ENCODE results near the gene PTER. TPM values are rescaled to one million over a fixed set of nuclear protein-coding genes. Genes with fewer than 3 reads are reported as not detected.
A peak's percentile ranks its signal among the peaks of the same experiment; 100 is the strongest.

The PTER gene
- total RNA-seq, 1 donor from 2014 or later, result 16.1 TPM

DNA sequence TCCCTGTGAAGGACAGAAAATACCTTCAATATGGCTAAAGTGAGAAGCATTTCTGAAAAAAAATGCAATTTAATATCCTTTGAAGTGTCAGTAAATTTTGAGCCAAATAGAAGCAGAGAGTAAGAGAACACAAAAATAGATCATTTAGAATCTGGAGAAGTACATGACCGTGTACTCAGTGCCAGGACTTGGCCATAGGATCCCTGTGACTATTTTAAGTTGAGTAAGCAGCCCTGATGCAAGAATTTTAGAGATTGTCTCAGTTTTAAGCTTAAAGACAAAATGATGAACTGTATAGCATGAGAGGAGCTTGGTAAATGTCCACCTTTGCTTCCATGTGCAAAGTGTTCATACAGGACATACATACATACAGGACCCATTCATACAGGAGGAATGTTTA, 2.5 kb downstream of the PTER start:
- DNase-seq (ENCODE audit: low read depth) (no peak), FAIRE-seq (no peak)
- Histone ChIP-seq H3K27me3 (ENCODE audit: control insufficient read depth, insufficient read depth, low read length) (no peaks in the 10 kb centered on the region), H3K36me3 (ENCODE audit: control insufficient read depth, insufficient read depth, low read length) (no peaks in the 10 kb centered on the region), H3K4me3 (ENCODE audit: low read depth, low read length) (no peak overlapping the region)
- TF ChIP-seq, protein P1, sequence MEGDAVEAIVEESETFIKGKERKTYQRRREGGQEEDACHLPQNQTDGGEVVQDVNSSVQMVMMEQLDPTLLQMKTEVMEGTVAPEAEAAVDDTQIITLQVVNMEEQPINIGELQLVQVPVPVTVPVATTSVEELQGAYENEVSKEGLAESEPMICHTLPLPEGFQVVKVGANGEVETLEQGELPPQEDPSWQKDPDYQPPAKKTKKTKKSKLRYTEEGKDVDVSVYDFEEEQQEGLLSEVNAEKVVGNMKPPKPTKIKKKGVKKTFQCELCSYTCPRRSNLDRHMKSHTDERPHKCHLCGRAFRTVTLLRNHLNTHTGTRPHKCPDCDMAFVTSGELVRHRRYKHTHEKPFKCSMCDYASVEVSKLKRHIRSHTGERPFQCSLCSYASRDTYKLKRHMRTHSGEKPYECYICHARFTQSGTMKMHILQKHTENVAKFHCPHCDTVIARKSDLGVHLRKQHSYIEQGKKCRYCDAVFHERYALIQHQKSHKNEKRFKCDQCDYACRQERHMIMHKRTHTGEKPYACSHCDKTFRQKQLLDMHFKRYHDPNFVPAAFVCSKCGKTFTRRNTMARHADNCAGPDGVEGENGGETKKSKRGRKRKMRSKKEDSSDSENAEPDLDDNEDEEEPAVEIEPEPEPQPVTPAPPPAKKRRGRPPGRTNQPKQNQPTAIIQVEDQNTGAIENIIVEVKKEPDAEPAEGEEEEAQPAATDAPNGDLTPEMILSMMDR (IDR thresholded peaks at IDR 0.05; ENCODE audit: insufficient read depth, low read length, severe bottlenecking), result no peak

DNA sequence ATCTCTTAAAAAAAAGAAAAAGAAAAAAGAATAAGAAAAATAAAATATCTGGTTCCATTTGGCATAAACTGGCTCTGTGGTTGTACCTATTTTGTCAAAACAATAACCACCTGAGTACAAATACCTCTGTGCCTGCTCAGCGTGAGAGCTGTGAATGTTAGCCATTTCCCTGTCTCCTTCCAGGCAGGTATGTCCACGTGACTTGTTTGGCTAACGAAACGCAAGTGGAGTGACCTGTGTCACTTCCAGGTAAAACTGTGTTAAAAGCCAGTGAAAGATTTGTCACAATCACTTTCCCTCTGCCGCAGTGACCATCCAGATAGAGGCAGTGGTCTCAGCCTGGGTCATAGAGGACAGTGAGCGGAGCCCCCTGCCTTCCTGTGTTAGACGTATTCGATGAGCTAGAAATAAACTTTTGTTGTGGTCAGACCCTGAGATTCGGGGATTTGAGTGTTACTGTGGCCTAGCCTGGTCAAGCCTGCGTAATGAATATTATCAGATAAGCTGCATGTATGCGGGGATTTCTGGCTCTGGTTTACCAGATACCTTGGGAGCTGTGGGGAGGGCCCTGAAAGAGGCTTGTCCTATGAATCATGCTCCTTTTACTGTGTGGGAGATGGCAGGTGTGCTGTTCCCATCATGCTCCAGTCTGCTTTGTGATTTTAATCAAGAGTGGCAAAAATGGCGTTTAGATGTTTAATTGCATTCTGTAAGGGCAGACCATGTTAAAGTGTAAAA, 3.8 kb downstream of the PTER start:
- H3K27me3 ChIP-seq (ENCODE audit: control insufficient read depth, insufficient read depth, low read length), result no peaks in the 10 kb centered on the region
- TF ChIP-seq, protein P1 (IDR thresholded peaks at IDR 0.05; ENCODE audit: insufficient read depth, low read length, severe bottlenecking), result no peak
- H3K36me3 ChIP-seq (ENCODE audit: control insufficient read depth, insufficient read depth, low read length), result no peaks in the 10 kb centered on the region
- no peak overlapping the region for H3K4me3 ChIP-seq (ENCODE audit: low read depth, low read length)
- FAIRE-seq (peak; percentile 64), DNase-seq (ENCODE audit: low read depth) (peak; percentile 71)

DNA sequence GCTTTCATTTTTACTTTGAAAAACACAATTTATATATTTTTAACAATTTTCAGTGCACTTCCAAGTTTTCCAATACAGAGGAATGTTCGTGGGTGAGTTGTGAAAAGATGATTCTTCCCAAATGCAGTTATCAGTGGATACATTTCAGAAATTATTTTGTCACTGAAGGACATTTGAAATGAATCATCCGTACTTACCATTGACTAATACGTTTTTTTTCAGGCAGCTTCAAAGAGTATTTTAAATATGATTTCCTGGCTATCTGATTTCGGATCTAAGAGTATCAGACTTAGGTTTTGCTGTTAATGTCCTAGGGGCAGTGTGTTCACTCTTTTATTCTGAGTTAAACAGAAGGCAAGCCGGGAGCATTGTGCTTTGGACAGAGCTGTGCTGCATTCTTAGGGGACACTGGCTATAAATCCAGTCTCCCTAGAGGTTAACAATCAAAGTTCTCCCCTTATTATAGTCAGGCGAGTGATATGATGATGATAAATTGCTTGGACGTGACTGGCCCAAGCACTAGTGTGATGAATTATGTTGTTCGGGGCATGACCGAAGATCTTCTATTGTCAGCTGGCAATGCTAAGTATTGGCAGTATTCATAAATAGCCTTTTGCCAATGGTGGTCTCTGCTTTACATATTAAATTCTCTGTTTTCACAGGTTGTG, 4.5 kb downstream of the PTER start:
- TF ChIP-seq, protein P1 (IDR thresholded peaks at IDR 0.05; ENCODE audit: insufficient read depth, low read length, severe bottlenecking), result no peak
- H3K36me3 ChIP-seq (ENCODE audit: control insufficient read depth, insufficient read depth, low read length), result no peaks in the 10 kb centered on the region
- H3K27me3 ChIP-seq (ENCODE audit: control insufficient read depth, insufficient read depth, low read length), result no peaks in the 10 kb centered on the region
- H3K4me3 ChIP-seq (ENCODE audit: low read depth, low read length), result no peak overlapping the region
- FAIRE-seq (no peak), DNase-seq (ENCODE audit: low read depth) (peak; percentile 39)

DNA sequence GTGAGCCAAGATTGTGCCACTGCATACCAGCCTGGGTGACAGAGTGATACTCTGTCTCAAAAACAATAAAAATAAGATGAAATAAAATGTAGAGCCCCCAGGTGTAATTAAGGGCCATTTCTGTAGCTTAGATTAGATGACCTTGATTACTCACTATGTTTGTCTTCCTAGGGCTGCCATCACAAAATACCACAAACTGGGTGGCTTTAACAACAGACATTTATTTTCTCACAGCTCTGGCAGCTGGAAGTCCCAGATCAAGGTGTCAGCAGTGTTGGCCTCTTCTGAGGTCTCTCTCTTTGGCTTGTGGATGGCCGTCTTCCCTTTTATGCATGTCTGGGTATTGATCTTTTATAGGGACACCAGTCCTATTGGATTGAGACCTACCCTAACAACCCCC, 6.1 kb downstream of the PTER start:
- Histone ChIP-seq H3K36me3 (ENCODE audit: control insufficient read depth, insufficient read depth, low read length) (peaks cover 1% of the 10 kb centered on the region), H3K4me3 (ENCODE audit: low read depth, low read length) (no peak overlapping the region), H3K27me3 (ENCODE audit: control insufficient read depth, insufficient read depth, low read length) (no peaks in the 10 kb centered on the region)
- TF ChIP-seq, protein P1 (IDR thresholded peaks at IDR 0.05; ENCODE audit: insufficient read depth, low read length, severe bottlenecking), result no peak
- FAIRE-seq (no peak), DNase-seq (ENCODE audit: low read depth) (no peak)

DNA sequence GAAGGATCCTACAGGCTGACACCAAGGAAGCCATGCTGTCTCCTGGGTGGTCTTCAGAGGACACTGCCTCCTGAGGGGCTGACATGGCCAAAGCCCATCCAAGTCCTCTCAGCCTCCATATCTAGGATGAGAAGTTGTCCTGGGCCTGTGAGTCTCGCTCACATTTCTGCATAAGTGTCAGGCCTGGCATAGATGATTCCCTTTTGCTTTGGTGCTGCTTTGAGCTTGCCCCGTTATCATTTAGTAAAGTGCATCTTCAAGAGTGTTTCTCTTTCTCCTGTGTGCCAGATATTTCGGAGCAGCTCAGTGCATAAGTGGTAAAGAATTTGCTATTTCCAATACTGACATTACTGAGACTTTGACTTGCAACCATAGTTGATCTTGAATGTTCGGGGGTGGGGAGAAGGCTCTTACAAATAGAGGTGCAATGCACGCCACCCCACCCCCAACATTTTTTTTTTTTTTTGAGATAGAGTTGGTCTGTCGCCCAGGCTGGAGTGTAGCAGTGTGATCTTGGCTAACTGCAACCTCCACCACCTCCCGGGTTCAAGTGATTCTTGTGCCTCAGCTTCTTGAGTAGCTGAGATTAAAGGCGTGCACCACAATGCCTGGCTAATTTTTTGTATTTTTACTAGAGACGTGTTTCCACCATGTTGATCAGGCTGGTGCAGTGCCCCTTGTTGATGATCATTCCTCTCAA, 9.1 kb downstream of the PTER start:
- FAIRE-seq, result no peak
- H3K36me3 ChIP-seq (ENCODE audit: control insufficient read depth, insufficient read depth, low read length), result peaks cover 1% of the 10 kb centered on the region
- H3K4me3 ChIP-seq (ENCODE audit: low read depth, low read length), result no peak overlapping the region
- H3K27me3 ChIP-seq (ENCODE audit: control insufficient read depth, insufficient read depth, low read length), result no peaks in the 10 kb centered on the region
- DNase-seq (ENCODE audit: low read depth), result no peak
- TF ChIP-seq, protein P1 (IDR thresholded peaks at IDR 0.05; ENCODE audit: insufficient read depth, low read length, severe bottlenecking), result no peak
